Measurements from ENCODE around the gene XKR7.

The XKR7 gene

GRCh38 chr20:31979713-31980426 lies 11.9 kb downstream of the XKR7 start:
- no peak for DNase-seq (ENCODE audit: low read depth in 2 of 2)

GRCh38 chr20:31981784-31982183 lies 13.8 kb downstream of the XKR7 start:
- no peak for DNase-seq (ENCODE audit: low read depth in 2 of 2)

- no peak for DNase-seq (ENCODE audit: low read depth in 2 of 2)
Measured at GRCh38 chr20:31984981-31985471, 17.1 kb downstream of the XKR7 start.

- no peak for DNase-seq (ENCODE audit: low read depth in 2 of 2)
Measured at GRCh38 chr20:31987744-31988143, 19.8 kb downstream of the XKR7 start.

- DNase-seq (ENCODE audit: low read depth in 2 of 2): no peak
Measured at GRCh38 chr20:31988430-31989015, 20.6 kb downstream of the XKR7 start.

GRCh38 chr20:31989030-31989645 lies 21.2 kb downstream of the XKR7 start:
- DNase-seq (ENCODE audit: low read depth in 2 of 2): no peak

GRCh38 chr20:31990641-31991338 lies 22.8 kb downstream of the XKR7 start:
- DNase-seq (ENCODE audit: low read depth in 2 of 2): no peak

- no peak for DNase-seq (ENCODE audit: low read depth in 2 of 2)
Measured at GRCh38 chr20:31991339-31991705, 23.4 kb downstream of the XKR7 start.

GRCh38 chr20:31992086-31992485 lies 24.1 kb downstream of the XKR7 start:
- DNase-seq (ENCODE audit: low read depth in 2 of 2): no peak

GRCh38 chr20:31996996-31997395 lies 29.0 kb downstream of the XKR7 start:
- DNase-seq (ENCODE audit: low read depth in 2 of 2): no peak

GRCh38 chr20:31998246-31998645 lies 30.3 kb downstream of the XKR7 start:
- no peak for DNase-seq (ENCODE audit: low read depth in 2 of 2)

- DNase-seq (ENCODE audit: low read depth in 2 of 2): no peak
Measured at GRCh38 chr20:32003325-32003724, 35.4 kb downstream of the XKR7 start.

- no peak for DNase-seq (ENCODE audit: low read depth in 2 of 2)
Measured at GRCh38 chr20:32004963-32005362, 37.0 kb downstream of the XKR7 start.

- DNase-seq (ENCODE audit: low read depth in 2 of 2): no peak
Measured at GRCh38 chr20:32006053-32006452, 38.1 kb downstream of the XKR7 start.

GRCh38 chr20:32006841-32007786 lies 39.2 kb downstream of the XKR7 start:
- DNase-seq (ENCODE audit: low read depth in 2 of 2): no peak

GRCh38 chr20:32007787-32008616 lies 40.1 kb downstream of the XKR7 start:
- DNase-seq (ENCODE audit: low read depth in 2 of 2): no peak

GRCh38 chr20:32009564-32009963 lies 41.6 kb downstream of the XKR7 start:
- no peak for DNase-seq (ENCODE audit: low read depth in 2 of 2)

- DNase-seq (ENCODE audit: low read depth in 2 of 2): no peak
Measured at GRCh38 chr20:32010101-32010500, 42.1 kb downstream of the XKR7 start, which contains the start of gene CCM2L. CCM2L (plus strand) TSS chr20:32010438; CDS start chr20:32010455, 17 bp downstream.

GRCh38 chr20:32010666-32011065 lies 42.7 kb downstream of the XKR7 start:
- DNase-seq (ENCODE audit: low read depth in 2 of 2): no peak

- no peak for DNase-seq (ENCODE audit: low read depth in 2 of 2)
Measured at GRCh38 chr20:32012159-32012688, 44.3 kb downstream of the XKR7 start.

Measured in stimulated activated CD8-positive, alpha-beta memory T cell treated with anti-CD3 and anti-CD28 coated beads, Interleukin-2, amount 100 ng/mL, for 1 hour (primary cell).